ENCODE data around the gene FHL2.
"Not testable (repeated sequence)": the region's sequence is repeated elsewhere in the genome, so short reads cannot be mapped to it uniquely, and the experiment has no call there.

Gene FHL2, protein sequence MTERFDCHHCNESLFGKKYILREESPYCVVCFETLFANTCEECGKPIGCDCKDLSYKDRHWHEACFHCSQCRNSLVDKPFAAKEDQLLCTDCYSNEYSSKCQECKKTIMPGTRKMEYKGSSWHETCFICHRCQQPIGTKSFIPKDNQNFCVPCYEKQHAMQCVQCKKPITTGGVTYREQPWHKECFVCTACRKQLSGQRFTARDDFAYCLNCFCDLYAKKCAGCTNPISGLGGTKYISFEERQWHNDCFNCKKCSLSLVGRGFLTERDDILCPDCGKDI

DNA sequence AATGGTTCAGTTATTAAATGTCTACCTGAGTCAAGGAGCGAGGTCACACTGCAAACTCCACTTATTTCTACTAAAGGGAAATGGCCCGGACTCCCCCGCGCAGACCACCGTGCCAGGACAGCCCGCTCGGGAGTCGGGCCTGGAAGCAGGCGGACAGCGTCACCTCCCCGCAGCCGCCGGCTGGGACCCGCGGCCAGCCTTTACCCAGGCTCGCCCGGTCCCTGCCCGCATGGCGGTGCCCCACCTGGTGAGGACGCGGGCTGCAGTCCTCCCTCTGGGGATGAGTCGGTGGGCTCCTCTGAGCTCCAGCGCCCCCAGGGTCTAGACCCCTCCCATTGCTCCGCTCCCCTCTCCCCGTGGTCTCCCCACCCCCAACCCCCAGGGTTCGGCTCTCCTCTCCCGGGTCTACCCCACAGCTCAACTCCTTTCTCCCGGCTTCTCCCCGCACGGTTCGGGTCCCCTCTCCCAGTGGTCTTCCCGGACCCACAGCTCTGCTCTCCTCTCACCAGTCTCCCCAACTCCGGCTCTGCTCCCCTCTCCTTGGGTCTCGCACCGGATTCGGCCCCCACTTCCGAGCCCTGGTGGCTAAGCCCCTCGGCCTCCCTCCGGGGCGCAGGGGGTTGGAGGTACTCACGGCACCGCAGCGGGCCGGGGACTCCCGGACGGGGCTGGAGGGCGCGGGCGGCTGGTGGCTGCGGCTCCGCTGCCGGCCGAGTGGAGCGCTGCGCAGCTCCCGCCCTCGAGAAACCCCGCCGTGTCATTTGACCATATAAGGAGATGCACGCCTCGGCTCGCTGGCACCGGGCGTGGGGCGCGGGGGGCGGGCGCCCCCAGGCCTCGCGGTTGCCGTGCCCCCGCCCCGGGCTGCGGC lies at the start of gene FHL2:
Gene FHL2 (minus strand): TSS at position 716 of the 871 bp plus-strand sequence. CDS start 12,535 bp downstream, outside the sequence.
- peak; percentile 88 for DNase-seq (ENCODE audit: low spot score)

- no peak for DNase-seq (ENCODE audit: low spot score)
Measured at GRCh38 chr2:105447476-105447875, 48.6 kb upstream of the FHL2 start.

GRCh38 chr2:105446501-105446900 lies 47.6 kb upstream of the FHL2 start:
- DNase-seq (ENCODE audit: low spot score) = no peak

GRCh38 chr2:105445976-105446375 lies 47.1 kb upstream of the FHL2 start:
- DNase-seq (ENCODE audit: low spot score) = no peak

DNA sequence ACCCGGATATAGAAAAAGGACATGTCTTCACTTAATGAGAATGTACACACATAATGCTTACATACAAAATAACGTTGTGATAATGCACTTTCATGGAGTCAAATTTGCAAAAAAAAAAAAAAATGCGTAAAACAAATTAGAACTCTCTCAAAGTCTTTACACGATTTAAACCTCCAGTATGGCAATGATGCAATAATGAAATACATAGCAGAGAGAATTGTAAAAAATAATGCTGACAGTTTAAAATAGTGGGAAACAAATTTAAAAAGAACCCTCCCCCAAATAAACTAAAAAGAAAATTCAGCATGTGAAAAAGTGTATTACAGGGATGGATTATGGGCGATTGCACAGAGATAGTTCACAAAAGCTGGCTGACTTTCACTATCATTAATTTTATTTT lies 46.6 kb upstream of the FHL2 start:
- DNase-seq (ENCODE audit: low spot score) = no peak

DNA sequence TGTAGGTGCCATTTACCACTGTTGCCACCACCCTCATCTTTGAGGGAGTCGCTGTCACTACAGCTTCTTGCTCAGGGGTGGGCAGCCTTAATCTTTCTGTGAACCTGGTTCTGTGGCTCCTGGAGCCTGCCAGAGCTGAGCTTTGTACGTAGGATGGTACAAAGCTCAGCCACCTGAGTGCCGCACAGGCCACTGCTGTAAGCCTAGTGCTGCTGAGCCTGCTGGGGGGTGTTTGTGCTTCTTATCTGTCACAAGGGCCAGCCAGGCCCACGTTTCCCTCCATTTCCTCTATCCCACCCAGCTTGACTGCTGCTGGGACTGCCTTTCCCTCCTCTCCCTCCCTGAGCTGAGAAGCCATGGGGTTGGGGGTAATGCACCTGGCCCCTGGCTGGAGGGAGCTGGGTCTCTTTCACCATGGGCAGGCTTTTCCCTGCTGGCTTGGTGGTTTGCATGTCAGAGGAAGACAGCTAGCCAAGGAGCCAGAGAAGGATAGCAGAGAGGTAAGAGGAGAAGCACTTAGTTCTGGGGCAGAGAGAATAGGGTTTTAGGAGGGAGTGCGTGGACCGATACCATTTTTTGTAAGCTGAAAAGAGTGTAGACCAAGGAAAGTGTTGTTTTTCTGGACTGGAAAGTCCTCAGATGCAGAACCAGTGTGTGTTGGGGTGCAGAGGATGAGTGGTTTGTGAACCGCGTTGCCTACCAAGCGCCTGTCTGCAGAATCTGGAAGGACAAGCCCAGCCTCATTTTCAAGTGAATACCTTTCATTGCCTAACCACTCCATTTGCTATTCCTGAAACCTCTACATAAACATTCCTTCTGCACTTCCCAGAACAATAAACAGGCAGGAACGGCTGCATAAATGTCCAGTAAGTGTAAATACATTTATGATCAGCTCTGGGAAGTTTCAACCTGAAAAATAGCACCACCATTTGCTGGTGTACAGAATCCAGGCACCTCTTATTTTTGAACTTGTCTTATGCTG lies 45.1 kb upstream of the FHL2 start:
- no peak for DNase-seq (ENCODE audit: low spot score)

- no peak for DNase-seq (ENCODE audit: low spot score)
Measured at GRCh38 chr2:105442721-105443120, 43.9 kb upstream of the FHL2 start.

DNA sequence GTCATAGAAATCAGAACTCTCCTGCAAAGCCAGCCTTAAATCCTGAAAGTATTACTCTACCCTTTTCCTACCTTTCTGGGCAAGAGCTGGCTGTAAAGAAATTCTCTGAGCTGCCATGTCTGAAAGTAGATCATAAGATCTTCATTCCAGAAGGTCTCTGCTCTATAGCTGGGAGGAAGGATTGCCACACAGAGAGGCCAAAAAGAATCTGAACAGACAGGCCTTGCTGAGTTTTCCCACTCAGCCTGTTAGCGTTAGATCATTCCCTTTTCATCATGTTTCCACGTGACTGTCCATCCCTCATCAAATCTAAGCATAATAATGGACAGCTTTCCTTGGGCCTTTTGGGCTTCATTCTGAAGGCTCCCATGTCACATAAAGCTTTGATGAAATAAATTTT lies 43.2 kb upstream of the FHL2 start:
- no peak for DNase-seq (ENCODE audit: low spot score)

- DNase-seq (ENCODE audit: low spot score) = no peak
Measured at GRCh38 chr2:105439141-105439540, 40.3 kb upstream of the FHL2 start.

DNA sequence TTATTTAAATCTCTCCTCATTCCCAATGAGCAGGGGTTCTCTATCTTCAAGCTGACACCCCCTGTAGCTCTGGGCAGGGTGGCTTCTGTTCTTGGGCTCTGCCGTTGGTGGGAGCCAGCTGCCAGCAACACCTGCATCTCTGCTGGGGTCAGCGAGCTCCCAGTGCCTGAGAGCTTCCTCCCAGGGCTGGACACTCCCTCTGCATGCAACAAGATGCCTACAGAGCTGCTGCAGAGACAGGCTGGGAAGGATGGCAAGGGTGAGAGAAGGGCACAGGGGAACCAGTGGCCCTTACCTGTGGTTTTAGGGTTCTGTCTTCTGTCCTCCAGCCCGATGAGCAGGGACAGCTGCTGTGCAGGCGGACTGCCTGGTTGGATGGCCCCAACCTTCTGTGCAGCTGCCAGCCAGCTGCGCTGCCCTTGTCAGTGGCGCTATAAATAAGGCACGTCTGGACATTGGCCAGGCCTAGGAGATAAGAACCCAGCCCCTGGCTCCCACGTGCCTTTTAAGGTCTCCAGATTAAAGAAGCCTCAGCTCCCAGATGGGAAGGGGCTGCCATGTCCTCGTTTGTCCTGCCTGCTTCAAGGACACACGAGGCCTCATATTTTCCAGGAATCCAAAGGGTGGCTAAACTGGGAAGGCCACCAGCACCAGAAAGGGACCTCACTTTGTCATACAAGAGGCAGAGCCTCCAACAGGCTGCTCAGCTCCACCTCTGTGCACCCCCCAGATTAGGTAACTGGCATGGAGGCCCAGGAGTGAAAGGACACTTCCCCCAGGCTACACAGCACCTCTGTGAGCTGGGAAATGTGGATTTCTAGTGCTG lies 39.5 kb upstream of the FHL2 start:
- DNase-seq (ENCODE audit: low spot score) = no peak

GRCh38 chr2:105437708-105438103 lies 38.9 kb upstream of the FHL2 start:
- peak; percentile 52 for DNase-seq (ENCODE audit: low spot score)

DNA sequence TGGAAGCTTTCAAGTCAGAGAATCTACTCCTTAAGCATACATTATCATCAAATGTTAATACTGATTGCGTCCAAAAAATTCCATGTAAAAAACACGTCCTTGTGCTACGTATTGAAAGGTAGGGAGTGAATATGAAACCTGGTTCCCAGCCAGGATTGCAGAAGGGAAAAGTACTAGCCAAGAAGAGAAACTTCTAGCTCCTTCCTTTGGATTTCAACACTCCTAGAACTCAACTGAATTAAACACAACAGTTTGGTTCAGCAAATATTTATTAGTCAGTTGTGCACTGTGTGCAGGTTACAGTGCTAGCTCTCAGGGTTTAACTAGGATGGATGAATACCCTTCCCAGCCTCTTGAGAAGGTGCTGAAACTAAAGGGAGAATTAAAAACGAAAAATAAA lies 33.9 kb upstream of the FHL2 start:
- no peak for DNase-seq (ENCODE audit: low spot score)

DNA sequence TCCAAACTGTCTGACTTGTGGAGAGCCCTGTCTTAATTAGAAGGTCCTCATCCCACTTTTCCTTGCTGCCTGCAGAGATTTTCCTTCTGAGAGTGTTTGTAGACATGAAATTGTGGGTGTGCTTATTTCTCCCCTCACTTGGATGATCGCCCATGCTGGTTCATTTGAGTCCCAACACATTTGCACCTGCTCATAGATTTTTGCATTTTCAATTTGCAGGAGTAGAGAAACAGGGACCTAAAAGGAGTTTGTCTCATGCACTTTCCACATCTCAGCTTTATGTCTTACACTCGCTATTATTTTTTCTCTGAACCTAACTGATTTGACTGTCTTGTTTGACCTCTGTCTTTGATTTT lies 33.2 kb upstream of the FHL2 start:
- no peak for DNase-seq (ENCODE audit: low spot score)

DNA sequence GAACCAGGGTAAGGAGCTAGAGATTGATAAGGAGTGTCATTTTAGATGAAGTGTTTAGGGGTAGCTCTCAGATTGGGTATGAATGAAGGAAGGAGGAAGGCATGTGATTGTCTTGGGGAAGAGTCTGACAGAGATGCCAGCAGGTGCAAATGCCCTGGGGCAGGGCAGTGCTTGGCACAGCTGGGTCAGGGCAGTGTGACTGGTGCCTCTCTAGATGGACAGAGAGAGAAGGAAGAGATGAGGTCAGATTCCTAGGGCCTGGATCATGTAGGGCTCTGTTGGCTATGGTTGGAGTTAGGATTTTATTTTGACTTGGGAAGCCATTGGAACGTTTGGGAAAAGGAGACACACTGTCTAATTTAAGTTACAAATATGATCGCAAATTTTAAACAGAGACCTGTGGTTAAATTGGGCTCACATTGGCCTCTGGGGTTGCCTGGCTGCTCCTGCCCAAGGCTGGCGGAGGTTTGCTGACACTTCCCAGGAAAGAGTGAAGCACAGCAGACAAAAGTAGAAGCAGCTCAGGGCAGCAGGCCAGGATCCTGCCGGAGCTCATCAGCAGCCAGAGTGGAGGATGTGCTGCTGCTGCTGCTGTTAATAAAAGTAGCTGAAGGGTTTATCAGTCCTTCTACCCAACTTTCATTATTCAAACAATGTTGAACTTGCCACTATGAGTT lies 32.7 kb upstream of the FHL2 start:
- DNase-seq (ENCODE audit: low spot score) = peak; percentile 44

DNA sequence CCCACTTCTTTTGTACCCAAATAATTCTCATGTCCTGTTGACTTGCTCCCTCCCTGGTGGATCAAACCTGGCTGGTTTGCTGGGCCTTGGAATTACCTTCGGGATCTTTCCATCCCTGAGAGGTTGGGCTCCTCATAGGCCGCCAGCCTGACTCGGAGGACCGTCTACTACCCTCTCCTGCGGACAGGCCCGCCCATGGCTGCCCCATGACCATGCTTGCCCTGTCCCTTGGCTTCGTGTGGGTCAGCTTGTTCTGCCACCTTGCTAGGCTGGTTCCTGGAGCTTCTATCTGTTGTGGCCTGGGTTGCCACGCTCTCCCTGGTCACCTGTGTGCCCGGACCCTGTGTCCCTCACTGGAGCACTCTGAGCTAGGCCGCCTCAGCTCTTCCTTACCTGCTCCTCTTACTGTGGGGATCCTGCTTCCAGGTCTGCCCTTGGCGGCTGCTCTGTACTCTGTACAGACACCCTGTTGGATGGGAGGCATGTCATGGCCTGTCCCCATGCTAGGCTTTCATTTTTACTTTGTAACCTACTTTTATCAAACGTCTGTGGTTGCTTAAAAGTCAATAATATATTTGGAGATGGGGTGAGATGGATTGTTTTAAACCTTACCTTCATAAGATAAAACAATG lies 29.7 kb upstream of the FHL2 start:
- DNase-seq (ENCODE audit: low spot score) = no peak

GRCh38 chr2:105427485-105427884 lies 28.6 kb upstream of the FHL2 start:
- no peak for DNase-seq (ENCODE audit: low spot score)

DNA sequence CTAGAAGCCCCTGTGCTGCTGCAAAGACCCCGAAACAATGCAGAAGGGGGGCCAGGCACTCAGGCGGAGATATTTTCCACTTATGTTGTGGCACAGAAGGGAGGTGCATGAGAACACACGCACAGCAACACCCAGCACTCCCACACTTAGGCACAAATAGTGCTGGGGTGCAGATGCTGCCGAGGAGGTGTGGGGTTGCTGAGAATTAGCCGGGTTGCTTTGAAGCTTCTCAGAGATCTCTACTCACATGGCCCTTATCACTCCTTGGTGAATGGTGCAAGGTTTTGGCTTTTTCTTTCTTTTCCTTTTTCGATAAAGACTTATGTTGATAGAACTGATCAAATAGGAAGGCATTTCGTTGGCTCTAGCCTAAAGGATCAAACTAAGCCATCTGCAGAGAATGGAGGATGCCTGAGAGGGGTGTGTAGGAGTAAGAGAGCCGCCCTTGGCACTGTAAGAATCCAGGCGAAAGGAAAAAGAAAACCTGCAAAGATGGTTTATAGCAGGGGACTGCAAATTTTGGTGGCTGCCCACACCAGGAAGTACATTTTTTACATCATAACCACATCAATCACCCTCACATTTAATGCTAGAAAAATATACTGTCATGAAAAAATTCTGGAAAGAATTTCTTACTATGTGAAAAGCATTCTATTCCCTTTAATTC lies 27.9 kb upstream of the FHL2 start:
- no peak for DNase-seq (ENCODE audit: low spot score)

- no peak for DNase-seq (ENCODE audit: low spot score)
Measured at GRCh38 chr2:105425936-105426625, 27.2 kb upstream of the FHL2 start.

GRCh38 chr2:105424836-105425235 lies 26.0 kb upstream of the FHL2 start:
- not testable (repeated sequence) for DNase-seq (ENCODE audit: low spot score)

Data from AG20443 (cell line).